ENCODE measurements around the gene SLC8A3.

SLC8A3 gene

GRCh38 chr14:70022771-70023445, 165.8 kb downstream of the SLC8A3 start:
- no peak for DNase-seq (ENCODE audit: low read depth in 2 of 2)

GRCh38 chr14:70021548-70022220, 167.1 kb downstream of the SLC8A3 start:
- DNase-seq (ENCODE audit: low read depth in 2 of 2) = no peak

- DNase-seq (ENCODE audit: low read depth in 2 of 2) = no peak
Observed at GRCh38 chr14:70020352-70021170, 168.2 kb downstream of the SLC8A3 start.

- DNase-seq (ENCODE audit: low read depth in 2 of 2) = no peak
Observed at GRCh38 chr14:70019695-70020094, 169.1 kb downstream of the SLC8A3 start.

GRCh38 chr14:70018713-70019211, 170.0 kb downstream of the SLC8A3 start:
- DNase-seq (ENCODE audit: low read depth in 2 of 2) = no peak

- DNase-seq (ENCODE audit: low read depth in 2 of 2) = no peak
Observed at GRCh38 chr14:70018230-70018629, 170.5 kb downstream of the SLC8A3 start.

GRCh38 chr14:70014406-70015095, 174.2 kb downstream of the SLC8A3 start:
- no peak for DNase-seq (ENCODE audit: low read depth in 2 of 2)

- no peak for DNase-seq (ENCODE audit: low read depth in 2 of 2)
Observed at GRCh38 chr14:70013271-70013873, 175.4 kb downstream of the SLC8A3 start.

GRCh38 chr14:70011708-70012107, 177.0 kb downstream of the SLC8A3 start:
- no peak for DNase-seq (ENCODE audit: low read depth in 2 of 2)

- DNase-seq (ENCODE audit: low read depth in 2 of 2) = no peak
Observed at GRCh38 chr14:70011098-70011497, 177.7 kb downstream of the SLC8A3 start.

- DNase-seq (ENCODE audit: low read depth in 2 of 2) = no peak
Observed at GRCh38 chr14:70009961-70010360, 178.8 kb downstream of the SLC8A3 start.

GRCh38 chr14:70008284-70009262, 180.2 kb downstream of the SLC8A3 start:
- DNase-seq (ENCODE audit: low read depth in 2 of 2) = no peak

- DNase-seq (ENCODE audit: low read depth in 2 of 2) = no peak
Observed at GRCh38 chr14:70006699-70007098, 182.1 kb downstream of the SLC8A3 start.

- DNase-seq (ENCODE audit: low read depth in 2 of 2) = no peak
Observed at GRCh38 chr14:70005281-70005805, 183.4 kb downstream of the SLC8A3 start.

GRCh38 chr14:70004791-70005190, 184.0 kb downstream of the SLC8A3 start:
- DNase-seq (ENCODE audit: low read depth in 2 of 2) = no peak

GRCh38 chr14:70002589-70003346, 186.0 kb downstream of the SLC8A3 start:
- DNase-seq (ENCODE audit: low read depth in 2 of 2) = no peak

GRCh38 chr14:70000601-70001000, 188.2 kb downstream of the SLC8A3 start:
- no peak for DNase-seq (ENCODE audit: low read depth in 2 of 2)

GRCh38 chr14:69999261-69999674, 189.5 kb downstream of the SLC8A3 start:
- no peak for DNase-seq (ENCODE audit: low read depth in 2 of 2)

- DNase-seq (ENCODE audit: low read depth in 2 of 2) = no peak
Observed at GRCh38 chr14:69997849-69998248, 190.9 kb downstream of the SLC8A3 start.
